HG03095 (cell line): ENCODE measurements around the gene RNPEP.
"Not testable (repeated sequence)": the region's sequence is repeated elsewhere in the genome, so short reads cannot be mapped to it uniquely, and the experiment has no call there.

Source experiments
- ATAC-seq: cut with Tn5 transposase; IDR thresholded peaks from one replicate; pipeline ENCODE4 v1.9.1; 2021; ENCODE audit warnings: moderate library complexity; ENCODE audit not compliant: unreplicated experiment

Gene RNPEP

DNA sequence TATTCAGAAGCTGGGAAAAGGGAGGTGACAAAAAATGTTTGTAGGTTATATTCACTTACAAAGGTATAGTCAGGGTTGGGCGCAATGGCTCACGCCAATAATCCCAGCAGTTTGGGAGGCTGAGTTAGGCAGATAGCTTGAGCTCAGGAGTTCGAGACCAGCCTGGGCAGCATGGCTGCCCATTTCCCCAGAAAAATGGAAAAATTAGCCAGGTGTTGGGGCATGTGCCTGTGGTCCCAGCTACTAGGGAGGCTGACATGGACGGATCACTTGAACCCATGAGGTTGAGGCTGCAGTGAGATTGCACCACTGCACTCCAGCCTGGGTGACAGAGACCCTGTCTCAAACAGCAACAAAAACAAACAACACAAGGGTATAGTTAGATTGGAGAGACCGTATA, 24.1 kb upstream of the RNPEP start:
- no peak for ATAC-seq

DNA sequence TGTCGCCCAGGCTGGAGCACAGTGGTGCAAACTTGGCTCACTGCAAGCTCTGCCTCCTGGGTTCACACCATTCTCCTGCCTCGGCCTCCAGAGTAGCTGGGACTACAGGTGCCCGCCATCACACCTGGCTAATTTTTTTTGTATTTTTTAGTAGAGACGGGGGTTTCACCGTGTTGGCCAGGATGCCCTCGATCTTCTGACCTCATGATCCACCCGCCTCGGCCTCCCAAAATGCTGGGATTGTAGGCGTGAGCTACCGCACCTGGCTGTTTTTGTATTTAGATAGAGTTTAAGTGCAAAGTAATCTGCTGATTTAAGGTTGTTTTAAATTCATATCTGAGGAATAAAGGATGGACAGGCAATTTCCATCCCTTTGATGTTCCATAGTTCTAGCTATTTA, 20.1 kb upstream of the RNPEP start:
- ATAC-seq, result not testable (repeated sequence)

DNA sequence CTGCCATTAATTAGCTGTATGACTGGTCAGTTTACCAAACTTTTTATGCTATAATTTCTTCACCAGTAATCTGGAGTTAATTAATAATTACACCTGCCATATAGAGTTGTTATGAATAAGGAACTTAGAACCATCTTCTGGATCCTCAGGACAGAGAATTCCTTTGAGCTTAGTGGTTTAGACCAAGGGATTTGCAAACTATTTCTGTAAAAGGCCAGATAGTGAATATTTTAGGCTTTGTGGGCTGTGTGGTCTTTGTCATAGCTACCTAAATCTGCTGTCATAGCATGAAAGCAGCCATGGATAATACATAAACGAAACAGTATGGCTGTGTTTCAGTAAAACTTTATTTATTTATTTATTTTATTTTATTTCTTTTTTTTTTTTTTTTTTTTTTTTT, 18.2 kb upstream of the RNPEP start:
- no peak for ATAC-seq

- ATAC-seq, result no peak
Observed at GRCh38 chr1:201966171-201966570, 16.3 kb upstream of the RNPEP start.

GRCh38 chr1:201968202-201968925, 14.1 kb upstream of the RNPEP start:
- ATAC-seq, result no peak

DNA sequence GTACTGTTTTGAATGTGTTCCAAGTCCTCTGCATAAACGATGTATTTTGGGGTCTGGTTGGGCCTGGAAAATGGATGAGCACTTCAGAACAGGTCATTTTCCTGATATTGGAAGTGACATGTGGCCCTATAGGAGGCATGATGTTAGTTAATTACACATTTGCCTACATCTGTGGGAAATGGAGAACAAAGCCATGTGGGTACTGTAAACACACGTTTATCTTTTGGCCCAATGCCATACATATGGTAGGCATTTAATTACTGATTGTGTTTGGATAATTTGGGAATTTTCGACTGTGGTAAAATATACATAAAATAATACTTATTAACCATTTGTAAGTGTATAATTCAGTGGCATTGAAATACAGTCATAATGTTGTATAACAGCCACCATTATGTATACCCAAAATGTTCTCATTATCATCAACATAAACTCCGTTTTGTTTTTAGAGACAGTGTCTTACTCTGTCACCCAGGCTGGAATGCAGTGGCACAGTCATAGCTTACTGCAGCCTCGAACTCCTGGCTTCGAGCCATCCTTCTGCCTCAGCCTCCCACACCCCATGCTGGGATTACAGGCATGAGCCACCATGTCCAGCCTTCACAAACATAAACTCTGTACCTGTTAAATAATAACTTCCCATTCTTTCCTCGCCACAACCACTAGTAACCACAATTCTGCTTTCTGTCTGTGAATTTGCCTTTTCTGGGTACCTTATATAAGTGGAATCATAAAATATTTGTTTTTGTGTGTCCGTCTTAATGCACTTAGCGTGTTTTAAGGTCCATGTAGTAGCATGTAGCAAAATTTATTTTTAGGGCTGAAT, 11.9 kb upstream of the RNPEP start:
- no peak for ATAC-seq

- no peak for ATAC-seq
Observed at GRCh38 chr1:201982082-201982622, 296 bp upstream of the RNPEP start.

DNA sequence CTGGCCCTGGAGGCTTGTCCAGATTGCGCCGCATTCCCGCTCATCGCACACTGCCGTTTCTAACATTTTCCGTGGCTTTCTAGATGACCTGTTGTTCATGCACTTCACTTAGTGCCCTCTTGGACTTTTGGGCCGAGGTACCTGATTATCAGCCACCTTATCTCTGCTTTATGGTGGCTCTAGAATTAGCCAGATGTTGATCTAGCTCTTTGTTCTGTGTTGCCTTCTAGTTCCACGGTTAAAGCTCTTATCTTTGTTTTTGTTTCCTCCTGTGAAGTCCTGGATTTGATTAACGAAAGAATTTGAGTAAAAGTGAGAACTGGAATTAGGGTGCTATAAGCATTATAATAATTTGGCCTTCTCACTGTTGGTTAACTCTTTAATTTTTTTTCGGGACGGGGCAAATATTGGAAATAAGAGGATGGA, 945 bp downstream of the RNPEP start:
- no peak for ATAC-seq

- ATAC-seq, result no peak
Observed at GRCh38 chr1:201984446-201984845, 2.0 kb downstream of the RNPEP start.

DNA sequence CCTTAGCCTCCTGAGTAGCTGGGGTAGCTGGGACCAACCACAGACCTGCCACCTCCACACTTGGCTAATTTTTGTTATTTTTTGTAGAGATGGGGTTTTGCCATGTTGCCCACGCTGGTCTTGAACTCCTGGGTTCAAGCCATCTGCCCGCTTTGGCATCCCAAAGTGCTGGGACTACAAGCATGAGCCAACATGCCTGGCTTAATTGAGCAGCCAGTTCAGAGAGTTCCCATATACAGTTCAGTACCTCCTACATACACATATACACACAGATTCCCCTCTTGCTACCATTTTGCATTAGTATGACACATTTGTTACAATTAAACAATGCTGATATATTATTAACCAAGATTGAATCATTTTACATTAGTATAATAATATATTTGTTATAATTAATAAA, 2.9 kb downstream of the RNPEP start:
- ATAC-seq, result no peak

DNA sequence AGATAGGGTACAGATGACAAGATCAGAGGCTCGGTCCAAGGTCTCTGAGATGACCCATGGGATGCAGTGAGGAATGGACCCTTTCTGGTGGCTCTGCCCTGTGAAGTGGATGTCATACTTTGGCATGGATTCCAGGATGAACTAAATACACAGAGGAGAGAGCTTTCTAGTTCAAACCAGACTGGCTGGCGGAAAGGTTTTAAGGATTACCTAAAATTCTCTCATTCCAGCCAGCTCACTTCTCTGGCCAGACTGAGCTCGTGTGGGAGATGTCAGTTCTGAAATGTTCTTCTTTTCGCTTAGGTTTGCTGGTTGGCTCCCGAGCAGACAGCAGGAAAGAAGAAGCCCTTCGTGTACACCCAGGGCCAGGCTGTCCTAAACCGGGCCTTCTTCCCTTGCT, 6.2 kb downstream of the RNPEP start:
- no peak for ATAC-seq

DNA sequence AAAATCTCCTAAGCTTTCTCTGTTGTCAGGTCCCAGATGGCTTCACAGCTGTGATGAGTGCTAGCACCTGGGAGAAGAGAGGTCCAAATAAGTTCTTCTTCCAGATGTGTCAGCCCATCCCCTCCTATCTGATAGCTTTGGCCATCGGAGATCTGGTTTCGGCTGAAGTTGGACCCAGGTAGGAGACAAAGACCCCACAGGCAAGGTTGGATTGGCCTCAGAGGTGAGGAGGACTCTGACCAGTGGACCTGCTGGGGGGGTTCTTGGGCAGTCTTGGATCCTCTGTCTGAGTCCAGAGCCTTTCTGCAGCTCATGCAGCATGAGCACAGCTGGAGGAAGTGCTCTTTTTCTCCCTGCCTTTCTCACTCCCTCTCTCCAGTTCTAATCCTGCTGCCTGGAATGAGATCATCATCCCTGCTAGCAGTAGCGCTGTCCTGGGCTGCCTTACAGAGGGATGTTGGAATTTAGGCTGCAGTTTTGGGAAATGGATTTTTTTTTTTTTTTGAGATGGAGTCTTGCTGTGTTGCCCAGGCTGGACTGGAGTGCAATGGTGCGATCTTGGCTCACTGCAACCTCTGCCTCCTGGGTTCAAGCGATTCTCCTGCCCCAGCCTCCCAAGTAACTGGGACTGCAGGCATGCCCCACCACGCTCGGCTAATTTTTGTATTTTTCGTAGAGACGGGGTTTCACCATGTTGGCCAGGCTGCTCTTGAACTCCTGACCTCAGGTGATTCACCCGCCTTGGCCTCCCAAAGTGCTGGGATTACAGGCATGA, 7.1 kb downstream of the RNPEP start:
- ATAC-seq, result no peak

- ATAC-seq, result no peak
Observed at GRCh38 chr1:201990427-201990826, 8.0 kb downstream of the RNPEP start.

DNA sequence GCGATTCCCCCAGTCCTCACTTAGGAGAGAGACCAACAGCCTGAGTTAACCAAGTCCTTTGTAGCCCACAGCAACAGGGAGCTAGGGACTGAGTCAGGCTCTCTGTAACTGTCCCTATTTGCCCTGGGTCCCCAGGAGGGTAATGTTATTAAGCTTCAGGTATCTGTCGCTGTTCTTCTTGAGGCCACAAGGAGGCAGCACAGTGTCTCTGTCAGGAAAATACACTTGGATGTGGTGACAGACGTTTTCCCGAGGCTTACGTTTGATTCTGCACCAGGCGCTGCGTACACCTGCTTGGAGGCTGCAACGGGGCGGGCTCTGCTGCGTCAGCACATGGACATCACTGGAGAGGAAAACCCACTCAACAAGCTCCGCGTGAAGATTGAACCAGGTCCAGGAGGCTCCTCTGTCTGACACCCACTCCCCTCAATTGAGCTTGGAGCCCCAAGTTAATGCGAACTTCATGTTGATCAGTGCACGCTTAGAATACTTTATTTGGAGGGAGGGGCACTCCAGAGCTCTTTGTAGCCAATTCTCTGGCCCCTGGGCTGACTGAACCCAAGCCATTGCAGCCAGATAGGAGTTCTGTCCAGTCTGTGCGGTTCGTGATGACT, 17.3 kb downstream of the RNPEP start:
- ATAC-seq, result no peak

GRCh38 chr1:202002507-202002906, 20.1 kb downstream of the RNPEP start:
- ATAC-seq, result no peak

DNA sequence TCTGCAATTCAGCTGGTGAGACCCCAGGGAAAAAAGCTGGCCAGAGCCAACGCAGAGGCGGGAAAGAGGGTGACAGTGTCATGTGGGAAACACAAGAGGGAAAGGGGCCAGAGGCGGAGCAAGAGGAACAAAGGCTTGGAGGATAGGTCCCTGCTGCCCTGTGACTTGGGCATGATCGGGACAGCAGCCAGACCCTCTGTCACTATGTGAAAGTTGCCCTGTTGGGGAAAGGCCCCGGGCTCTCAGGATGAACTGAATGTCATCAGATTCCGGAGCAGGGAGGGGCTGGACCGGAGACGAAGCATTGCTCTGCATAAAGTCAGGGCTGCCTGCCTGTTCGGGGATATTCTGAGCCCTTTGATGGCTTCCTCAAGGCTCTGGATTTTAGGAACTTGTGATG, 22.3 kb downstream of the RNPEP start:
- no peak for ATAC-seq

DNA sequence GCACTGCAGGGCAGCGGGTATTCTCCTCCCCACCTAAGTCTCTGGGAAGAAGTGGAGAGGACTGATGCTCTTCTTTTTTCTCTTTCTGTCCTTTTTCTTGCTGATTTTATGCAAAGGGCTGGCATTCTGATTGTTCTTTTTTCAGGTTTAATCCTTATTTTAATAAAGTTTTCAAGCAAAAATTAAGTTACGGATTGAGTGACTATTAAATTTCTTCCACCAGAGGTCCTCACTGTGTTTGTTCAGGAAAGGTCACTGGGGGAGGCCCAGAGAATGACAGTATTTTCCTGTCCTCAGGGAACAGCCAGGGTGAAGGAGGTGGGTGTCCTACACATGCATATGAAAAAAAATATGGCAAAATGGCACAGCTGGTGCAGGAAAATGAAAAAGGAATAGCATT, 23.5 kb downstream of the RNPEP start:
- no peak for ATAC-seq

DNA sequence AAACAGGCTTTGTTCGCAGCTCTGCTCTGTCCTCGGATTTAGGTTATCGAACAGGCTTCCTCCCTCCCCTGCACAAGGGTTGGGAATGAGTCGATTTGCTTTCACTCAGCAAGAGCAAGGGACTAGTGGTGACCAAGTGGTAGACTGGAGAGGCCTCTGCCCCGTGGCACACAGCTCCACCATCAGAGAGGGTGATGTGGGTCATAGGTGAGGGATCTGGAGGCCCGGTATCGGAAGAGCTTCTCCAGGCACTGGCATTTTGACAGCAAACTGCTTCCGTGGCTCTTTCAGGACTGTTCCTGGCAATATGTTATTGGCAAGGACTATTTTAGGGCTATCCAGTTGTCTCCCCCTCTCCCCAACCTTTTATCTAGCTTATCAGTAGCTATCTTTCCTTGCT, 24.9 kb downstream of the RNPEP start:
- ATAC-seq, result no peak

GRCh38 chr1:202007805-202008489, 25.5 kb downstream of the RNPEP start:
- ATAC-seq, result no peak
